ENCODE results near the gene SMG7.

Gene SMG7

DNA sequence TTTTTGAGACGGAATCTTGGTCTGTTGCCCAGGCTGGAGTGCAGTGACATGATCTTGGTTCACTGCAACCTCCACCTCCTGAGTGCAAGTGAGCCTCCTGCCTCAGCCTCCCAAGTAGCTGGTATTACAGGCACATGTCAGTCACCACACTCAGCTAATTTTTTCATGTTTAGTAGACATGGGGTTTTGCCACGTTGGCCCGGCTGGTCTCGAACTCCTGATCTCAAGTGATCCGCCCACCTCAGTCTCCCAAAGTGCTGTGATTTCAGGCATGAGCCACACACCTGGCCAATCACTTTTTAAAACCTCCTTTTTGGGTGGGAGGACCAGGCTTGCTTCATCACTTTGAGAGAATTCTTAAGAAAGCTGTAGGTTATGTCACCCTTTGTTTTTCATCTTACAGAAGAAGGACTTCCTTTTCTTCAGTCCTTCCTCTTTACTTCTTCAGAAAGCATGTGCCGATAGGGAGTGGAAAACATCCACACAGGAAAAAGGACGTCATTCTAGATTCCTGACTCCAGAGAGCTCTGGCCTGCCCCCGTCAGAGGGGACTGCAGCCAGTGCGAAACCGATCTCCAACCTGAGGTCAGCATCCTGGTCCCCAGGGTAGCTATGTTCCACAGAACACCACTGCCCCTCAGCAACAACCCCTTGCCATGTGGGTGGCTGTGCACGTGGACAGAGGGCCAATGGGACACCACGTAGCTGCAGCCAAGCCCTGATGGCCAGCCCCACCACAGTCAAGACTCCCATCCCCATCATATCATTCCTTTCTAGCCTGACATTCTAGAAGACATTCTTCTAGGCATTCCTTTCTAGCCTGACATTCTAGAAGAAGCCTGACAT lies 96.1 kb downstream of the SMG7 start:
- DNase-seq: no peak

DNA sequence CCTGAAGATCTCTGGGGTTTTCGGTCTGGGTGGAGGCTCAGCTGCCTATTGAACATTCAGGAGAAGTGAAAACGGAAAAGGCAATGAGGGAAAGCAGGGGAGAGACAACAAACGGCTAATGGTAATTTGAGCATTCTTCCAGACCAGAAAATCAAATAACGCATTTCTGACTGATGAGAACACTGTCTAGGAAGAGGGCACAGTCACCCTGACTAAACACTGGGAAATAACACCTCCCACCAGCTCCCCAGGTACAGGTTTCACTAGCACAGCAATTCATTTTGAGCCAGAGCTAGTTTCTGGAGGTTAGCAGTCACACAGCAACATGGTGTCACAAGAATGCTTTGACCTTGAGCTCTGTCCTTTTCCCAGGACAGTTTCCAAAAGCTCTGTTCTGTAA lies 96.8 kb downstream of the SMG7 start:
- no peak for DNase-seq

DNA sequence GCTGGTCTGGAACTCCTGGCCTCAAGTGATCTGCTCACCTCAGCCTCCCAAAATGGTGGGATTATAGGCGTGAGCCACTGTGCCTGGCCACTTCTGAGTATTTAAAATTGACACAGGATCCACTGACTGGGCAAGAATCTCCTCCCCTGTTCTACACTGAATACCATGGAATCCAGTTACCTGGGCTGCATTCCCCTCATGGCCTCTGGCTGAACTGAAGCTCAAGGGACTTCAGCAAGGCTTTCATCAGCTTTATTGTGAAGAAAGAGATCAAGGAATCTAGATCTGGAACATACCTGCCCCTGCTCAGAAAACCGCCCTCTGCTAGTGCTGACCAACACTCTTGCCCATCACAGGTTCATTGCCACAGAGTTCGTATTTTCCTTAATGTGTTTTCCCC lies 97.5 kb downstream of the SMG7 start:
- DNase-seq: no peak

GRCh38 chr1:183570451-183570850 lies 98.2 kb downstream of the SMG7 start:
- DNase-seq: no peak

GRCh38 chr1:183571678-183572268 lies 99.5 kb downstream of the SMG7 start:
- DNase-seq: no peak

GRCh38 chr1:183572721-183573120 lies 100.4 kb downstream of the SMG7 start:
- no peak for DNase-seq

- DNase-seq: no peak
Observed at GRCh38 chr1:183575606-183576005, 103.3 kb downstream of the SMG7 start.

- DNase-seq: no peak
Observed at GRCh38 chr1:183576537-183576936, 104.2 kb downstream of the SMG7 start.

GRCh38 chr1:183577897-183578465 lies 105.7 kb downstream of the SMG7 start:
- no peak for DNase-seq

GRCh38 chr1:183578856-183579255 lies 106.6 kb downstream of the SMG7 start:
- no peak for DNase-seq

GRCh38 chr1:183580281-183580682 lies 108.0 kb downstream of the SMG7 start:
- DNase-seq: peak; percentile 28

- no peak for DNase-seq
Observed at GRCh38 chr1:183582021-183582713, 109.9 kb downstream of the SMG7 start.

DNA sequence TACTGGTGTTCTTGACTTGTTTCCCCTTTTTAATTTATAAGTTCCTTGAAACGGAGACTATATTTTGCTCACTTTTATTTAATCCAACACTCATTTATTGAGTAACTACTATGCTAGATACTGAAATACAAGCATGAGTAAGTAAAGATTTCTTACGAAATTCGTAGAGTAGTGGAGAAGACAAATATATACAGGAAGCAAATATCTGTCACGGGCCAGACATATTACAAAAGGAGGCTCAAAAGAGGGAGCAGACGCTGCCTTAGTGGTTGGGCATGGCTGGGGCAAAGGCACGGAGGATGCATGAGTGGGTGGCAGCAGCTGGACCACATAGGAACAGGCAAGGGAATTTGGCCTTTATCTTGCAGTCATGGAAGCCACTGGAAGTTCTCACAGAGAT lies 111.2 kb downstream of the SMG7 start:
- no peak for DNase-seq

- DNase-seq: no peak
Observed at GRCh38 chr1:183584147-183584546, 111.8 kb downstream of the SMG7 start.

GRCh38 chr1:183585038-183585437 lies 112.7 kb downstream of the SMG7 start:
- DNase-seq: no peak

DNA sequence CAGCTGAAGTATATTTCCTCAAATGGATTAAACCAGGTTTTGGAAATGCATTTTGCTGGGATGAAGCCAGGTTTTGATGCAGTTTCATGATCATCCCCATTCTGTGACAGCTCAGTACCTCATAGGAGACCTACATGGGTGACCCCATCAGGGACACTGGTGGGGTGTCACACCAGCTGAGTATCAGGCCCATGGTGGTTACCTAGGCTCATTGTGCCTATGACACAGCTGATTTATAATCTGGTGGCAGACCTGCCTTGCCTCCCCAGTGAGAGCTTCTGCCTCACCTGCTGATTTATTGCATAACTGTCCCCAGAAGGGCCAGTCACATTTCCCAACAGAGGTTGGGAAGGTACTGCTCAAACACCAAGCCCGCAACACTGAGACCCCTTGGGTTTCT lies 114.2 kb downstream of the SMG7 start:
- DNase-seq: no peak

GRCh38 chr1:183586926-183587325 lies 114.6 kb downstream of the SMG7 start:
- no peak for DNase-seq

- no peak for DNase-seq
Observed at GRCh38 chr1:183588827-183589226, 116.5 kb downstream of the SMG7 start.

- no peak for DNase-seq
Observed at GRCh38 chr1:183589384-183589783, 117.1 kb downstream of the SMG7 start.

- no peak for DNase-seq
Observed at GRCh38 chr1:183589874-183590243, 117.6 kb downstream of the SMG7 start.

- DNase-seq: no peak
Observed at GRCh38 chr1:183590244-183591191, 118.2 kb downstream of the SMG7 start, which contains the start of gene NCF2. NCF2 (minus strand) TSS chr1:183590459; CDS start chr1:183590329, 130 bp downstream.

DNA sequence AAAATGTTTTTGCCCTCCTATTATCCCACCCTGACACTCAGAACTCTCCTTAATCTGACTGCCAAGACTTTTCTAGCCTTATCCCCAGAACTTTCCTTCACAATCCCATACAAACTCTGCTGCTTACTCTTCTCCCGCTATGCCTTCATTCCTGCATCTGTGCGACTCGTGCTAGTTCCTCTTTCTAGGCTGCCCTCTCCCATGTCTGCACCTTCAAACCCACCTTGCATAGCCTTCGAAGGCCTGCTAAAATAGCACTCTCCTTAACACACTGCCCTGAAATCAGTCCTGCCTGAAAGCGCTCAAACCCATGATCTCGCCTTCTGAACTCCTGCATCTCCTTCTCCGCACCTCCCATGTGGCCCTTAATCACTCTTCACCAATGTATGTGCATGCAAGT lies 120.4 kb downstream of the SMG7 start:
- DNase-seq: no peak
